Measurements from ENCODE around the gene CCDC148. TPM values are rescaled to one million over a fixed set of nuclear protein-coding genes. Genes with fewer than 3 reads are reported as not detected.

The CCDC148 gene
- total RNA-seq, 4 donors from 2014 or later = 0.55 to 1.6 TPM; not detected in 2

DNA sequence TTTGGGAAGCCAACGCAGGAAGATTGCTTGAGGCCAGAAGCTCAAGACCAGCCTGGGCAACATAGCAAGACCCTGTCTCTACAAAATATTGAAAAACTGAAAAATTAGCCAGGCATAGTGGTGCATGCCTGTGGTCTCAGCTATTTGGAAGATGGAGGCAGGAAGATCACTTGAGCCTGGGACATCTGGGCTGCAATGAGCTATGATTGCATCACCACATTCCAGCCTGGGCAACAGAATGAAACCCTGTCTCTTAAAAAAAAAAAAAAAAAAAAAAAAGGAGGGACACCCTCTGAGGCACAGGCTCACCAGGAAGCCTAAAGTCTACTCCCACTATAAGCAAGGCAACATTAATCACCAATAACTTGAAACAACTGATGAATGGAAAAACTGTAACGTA, 151.1 kb downstream of the CCDC148 start:
- DNase-seq (ENCODE audit: low spot score in 2 of 2) = no peak
- intact Hi-C loops (cut with DNase I; ENCODE audit: low total_unique reads) = no loop called here
- TF ChIP-seq POLR2A (IDR thresholded peaks at IDR 0.05) = no peak
- TF ChIP-seq, protein P1, sequence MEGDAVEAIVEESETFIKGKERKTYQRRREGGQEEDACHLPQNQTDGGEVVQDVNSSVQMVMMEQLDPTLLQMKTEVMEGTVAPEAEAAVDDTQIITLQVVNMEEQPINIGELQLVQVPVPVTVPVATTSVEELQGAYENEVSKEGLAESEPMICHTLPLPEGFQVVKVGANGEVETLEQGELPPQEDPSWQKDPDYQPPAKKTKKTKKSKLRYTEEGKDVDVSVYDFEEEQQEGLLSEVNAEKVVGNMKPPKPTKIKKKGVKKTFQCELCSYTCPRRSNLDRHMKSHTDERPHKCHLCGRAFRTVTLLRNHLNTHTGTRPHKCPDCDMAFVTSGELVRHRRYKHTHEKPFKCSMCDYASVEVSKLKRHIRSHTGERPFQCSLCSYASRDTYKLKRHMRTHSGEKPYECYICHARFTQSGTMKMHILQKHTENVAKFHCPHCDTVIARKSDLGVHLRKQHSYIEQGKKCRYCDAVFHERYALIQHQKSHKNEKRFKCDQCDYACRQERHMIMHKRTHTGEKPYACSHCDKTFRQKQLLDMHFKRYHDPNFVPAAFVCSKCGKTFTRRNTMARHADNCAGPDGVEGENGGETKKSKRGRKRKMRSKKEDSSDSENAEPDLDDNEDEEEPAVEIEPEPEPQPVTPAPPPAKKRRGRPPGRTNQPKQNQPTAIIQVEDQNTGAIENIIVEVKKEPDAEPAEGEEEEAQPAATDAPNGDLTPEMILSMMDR (IDR thresholded peaks at IDR 0.05) = no peak

DNA sequence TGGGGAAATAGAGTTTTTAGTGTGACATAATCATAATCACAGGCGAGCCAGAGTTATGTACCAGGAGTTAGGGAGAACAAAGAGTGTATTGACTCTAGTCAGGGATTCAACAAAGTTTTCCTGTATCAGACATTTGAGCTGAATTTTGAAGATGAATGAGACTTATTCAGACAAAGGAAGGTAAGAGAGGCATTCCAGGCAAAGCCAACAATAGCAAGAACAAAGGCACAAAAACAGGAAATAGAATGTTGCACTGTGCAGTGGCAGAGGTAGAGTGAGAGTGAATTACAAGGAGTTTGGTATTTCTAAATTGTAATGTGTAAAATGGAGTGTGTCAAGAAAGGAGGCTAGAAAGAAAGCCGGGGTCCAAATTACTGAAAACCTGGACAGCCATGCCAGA, 156.2 kb downstream of the CCDC148 start:
- TF ChIP-seq, protein P1 (IDR thresholded peaks at IDR 0.05) = no peak
- TF ChIP-seq POLR2A (IDR thresholded peaks at IDR 0.05) = no peak
- DNase-seq (ENCODE audit: low spot score in 2 of 2) = no peak
- intact Hi-C loops (cut with DNase I; ENCODE audit: low total_unique reads) = no loop called here
- 82 to 84% methylated on average over 2 of the region's 2 CpGs for WGBS, 2 donors
- H3K4me3 ChIP-seq (ENCODE audit: low read depth, poor library complexity, severe bottlenecking) = no peak overlapping the region

More for the DNA sequence above, 151.1 kb downstream of the CCDC148 start:
- 96 to 100% methylated on average over 2 of the region's 2 CpGs for WGBS, 2 donors
- no peak overlapping the region for H3K4me3 ChIP-seq (ENCODE audit: low read depth, poor library complexity, severe bottlenecking)

GRCh38 chr2:158297606-158298005, 158.9 kb downstream of the CCDC148 start:
- no peak overlapping the region for H3K4me3 ChIP-seq (ENCODE audit: low read depth, poor library complexity, severe bottlenecking)
- intact Hi-C loops (cut with DNase I; ENCODE audit: low total_unique reads) = no loop called here
- WGBS, 2 donors = 38 to 46% methylated on average over 1 of the region's 1 CpG
- TF ChIP-seq POLR2A (IDR thresholded peaks at IDR 0.05) = no peak
- TF ChIP-seq, protein P1 (IDR thresholded peaks at IDR 0.05) = no peak
- no peak for DNase-seq (ENCODE audit: low spot score in 2 of 2)

DNA sequence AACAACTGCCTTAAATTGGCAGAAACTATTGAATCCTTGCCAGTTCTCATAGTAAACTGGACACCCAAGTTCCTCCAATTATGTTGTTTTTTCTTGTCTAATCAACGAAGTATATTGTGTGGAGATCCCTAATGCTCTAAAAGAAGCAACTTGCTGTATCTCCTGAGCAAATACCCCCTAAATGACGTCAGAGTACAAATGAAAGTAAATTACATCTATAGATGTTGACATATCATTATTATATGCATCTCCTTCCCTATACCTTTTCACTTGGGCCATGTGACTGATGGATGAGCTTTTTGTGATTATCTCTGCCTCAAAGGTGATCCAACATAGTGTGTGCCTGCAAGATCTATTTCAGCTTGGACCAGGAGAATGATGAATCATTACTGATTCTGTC, 159.4 kb downstream of the CCDC148 start:
- TF ChIP-seq, protein P1 (IDR thresholded peaks at IDR 0.05) = no peak
- TF ChIP-seq POLR2A (IDR thresholded peaks at IDR 0.05) = no peak
- intact Hi-C loops (cut with DNase I; ENCODE audit: low total_unique reads) = no loop called here
- WGBS, 2 donors = 61 to 63% methylated on average over 2 of the region's 2 CpGs
- H3K4me3 ChIP-seq (ENCODE audit: low read depth, poor library complexity, severe bottlenecking) = no peak overlapping the region
- DNase-seq (ENCODE audit: low spot score in 2 of 2) = no peak

GRCh38 chr2:158293722-158294121, 162.8 kb downstream of the CCDC148 start:
- DNase-seq (ENCODE audit: low spot score in 2 of 2) = no peak
- intact Hi-C loops (cut with DNase I; ENCODE audit: low total_unique reads) = no loop called here
- WGBS, 2 donors = 63 to 70% methylated on average over 3 of the region's 3 CpGs
- TF ChIP-seq POLR2A (IDR thresholded peaks at IDR 0.05) = no peak
- TF ChIP-seq, protein P1 (IDR thresholded peaks at IDR 0.05) = no peak
- H3K4me3 ChIP-seq (ENCODE audit: low read depth, poor library complexity, severe bottlenecking) = no peak overlapping the region

GRCh38 chr2:158291544-158292180, 164.9 kb downstream of the CCDC148 start:
- TF ChIP-seq POLR2A (IDR thresholded peaks at IDR 0.05) = no peak
- TF ChIP-seq, protein P1 (IDR thresholded peaks at IDR 0.05) = no peak
- 27 to 50% methylated on average over 2 of the region's 2 CpGs for WGBS, 2 donors
- H3K4me3 ChIP-seq (ENCODE audit: low read depth, poor library complexity, severe bottlenecking) = no peak overlapping the region
- intact Hi-C loops (cut with DNase I; ENCODE audit: low total_unique reads) = no loop called here
- no peak for DNase-seq (ENCODE audit: low spot score in 2 of 2)
